ENCODE data around the gene SP1. TPM values are rescaled to one million over a fixed set of nuclear protein-coding genes. Genes with fewer than 3 reads are reported as not detected.

The SP1 gene
- total RNA-seq, 3 donors from 2014 or later (not counting 1 experiment from before 2014, with no cell fraction given), result 84.6 to 96.3 (median 88.5) TPM

DNA sequence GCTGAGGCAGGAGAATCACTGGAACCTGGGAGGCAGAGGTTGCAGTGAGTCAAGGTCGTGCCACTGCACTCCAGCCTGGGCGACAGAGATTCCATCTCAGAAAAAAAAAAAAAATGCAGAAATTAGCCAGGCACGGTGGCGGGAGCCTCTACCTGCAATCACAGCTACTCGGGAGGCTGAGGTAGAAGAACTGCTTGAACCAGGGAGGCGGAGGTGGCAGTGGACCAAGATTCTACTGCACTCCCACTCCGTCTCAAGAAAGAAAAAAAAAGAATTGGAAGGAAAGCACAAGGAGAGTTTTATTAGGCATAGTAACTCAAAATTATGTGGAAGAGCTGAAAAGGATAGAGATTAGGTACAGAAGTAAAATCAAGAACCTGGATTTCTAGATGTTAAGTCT is 22.9 kb downstream of the SP1 start:
- Mint-ChIP-seq H3K9me3 (no peaks in the 10 kb centered on the region), H3K27me3 (ENCODE audit: low read depth in 2 of 2) (no peaks in the 10 kb centered on the region), H3K4me1 (peaks cover 0 to 5% of the 10 kb centered on the region in 2 donors), H3K4me3 (no peak overlapping the region), H3K36me3 (no peaks in the 10 kb centered on the region), H3K27ac (no peak overlapping the region)
- 98% methylated on average over 7 of the region's 7 CpGs for WGBS (ENCODE audit: insufficient coverage)
- Histone ChIP-seq H3K27ac (ENCODE audit: low read length) (no peak overlapping the region), H3K4me1 (ENCODE audit: control insufficient read depth, insufficient read depth, low read length) (no peaks in the 10 kb centered on the region), H3K27me3 (ENCODE audit: control insufficient read depth, insufficient read depth, low read length) (no peaks in the 10 kb centered on the region), H3K4me3 (ENCODE audit: low read length) (no peak overlapping the region), H3K36me3 (ENCODE audit: control insufficient read depth, insufficient read depth, low read length) (peaks cover 4% of the 10 kb centered on the region), H3K9me3 (ENCODE audit: control insufficient read depth, insufficient read depth, low read length) (no peaks in the 10 kb centered on the region)
- no peak for DNase-seq
- TF ChIP-seq, protein P1, sequence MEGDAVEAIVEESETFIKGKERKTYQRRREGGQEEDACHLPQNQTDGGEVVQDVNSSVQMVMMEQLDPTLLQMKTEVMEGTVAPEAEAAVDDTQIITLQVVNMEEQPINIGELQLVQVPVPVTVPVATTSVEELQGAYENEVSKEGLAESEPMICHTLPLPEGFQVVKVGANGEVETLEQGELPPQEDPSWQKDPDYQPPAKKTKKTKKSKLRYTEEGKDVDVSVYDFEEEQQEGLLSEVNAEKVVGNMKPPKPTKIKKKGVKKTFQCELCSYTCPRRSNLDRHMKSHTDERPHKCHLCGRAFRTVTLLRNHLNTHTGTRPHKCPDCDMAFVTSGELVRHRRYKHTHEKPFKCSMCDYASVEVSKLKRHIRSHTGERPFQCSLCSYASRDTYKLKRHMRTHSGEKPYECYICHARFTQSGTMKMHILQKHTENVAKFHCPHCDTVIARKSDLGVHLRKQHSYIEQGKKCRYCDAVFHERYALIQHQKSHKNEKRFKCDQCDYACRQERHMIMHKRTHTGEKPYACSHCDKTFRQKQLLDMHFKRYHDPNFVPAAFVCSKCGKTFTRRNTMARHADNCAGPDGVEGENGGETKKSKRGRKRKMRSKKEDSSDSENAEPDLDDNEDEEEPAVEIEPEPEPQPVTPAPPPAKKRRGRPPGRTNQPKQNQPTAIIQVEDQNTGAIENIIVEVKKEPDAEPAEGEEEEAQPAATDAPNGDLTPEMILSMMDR (IDR thresholded peaks at IDR 0.05), result no peak
- no peak for ATAC-seq
- intact Hi-C loops (cut with micrococcal nuclease), result no loop called here

DNA sequence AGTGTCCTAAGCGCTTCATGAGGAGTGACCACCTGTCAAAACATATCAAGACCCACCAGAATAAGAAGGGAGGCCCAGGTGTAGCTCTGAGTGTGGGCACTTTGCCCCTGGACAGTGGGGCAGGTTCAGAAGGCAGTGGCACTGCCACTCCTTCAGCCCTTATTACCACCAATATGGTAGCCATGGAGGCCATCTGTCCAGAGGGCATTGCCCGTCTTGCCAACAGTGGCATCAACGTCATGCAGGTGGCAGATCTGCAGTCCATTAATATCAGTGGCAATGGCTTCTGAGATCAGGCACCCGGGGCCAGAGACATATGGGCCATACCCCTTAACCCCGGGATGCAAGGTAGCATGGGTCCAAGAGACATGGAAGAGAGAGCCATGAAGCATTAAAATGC is 31.0 kb downstream of the SP1 start:
- peak overlapping the region in 1 of 2 donors; percentile 8 for H3K27ac Mint-ChIP-seq
- peaks cover 6% of the 10 kb centered on the region for H3K36me3 Mint-ChIP-seq

DNA sequence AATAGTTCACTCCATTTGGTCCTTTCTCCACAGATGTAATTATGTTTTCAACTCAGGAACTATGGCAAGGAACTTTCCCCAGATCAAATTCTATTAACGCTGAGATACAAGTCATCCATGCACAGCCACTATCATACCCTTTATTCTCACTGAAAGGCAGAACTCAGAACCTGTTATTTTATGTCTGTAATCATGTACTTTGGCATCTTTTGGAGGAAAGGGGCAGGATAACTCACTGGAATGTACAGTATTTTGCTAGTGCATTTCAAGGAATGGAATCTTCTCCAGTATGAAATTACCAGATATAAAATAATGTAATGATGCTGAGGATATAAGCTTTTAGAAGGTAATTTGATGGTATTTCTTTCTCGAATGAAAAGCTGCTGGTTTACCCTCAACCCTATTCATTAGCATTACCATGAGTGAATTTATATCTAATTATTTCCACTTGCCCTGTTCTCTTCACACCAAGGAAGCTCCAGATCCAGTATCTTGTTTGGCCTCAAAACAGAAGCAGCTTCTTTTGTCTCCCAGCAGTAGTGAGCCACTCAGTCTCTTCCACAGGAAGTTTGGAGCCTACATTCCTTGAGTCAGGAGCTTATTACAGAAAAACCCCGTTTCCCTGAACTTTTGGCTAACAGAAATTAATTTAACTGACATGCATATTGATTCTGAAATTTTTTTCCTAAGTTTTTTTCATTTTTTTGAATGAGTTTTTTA is 33.7 kb downstream of the SP1 start:
- Histone ChIP-seq H3K36me3 (ENCODE audit: control insufficient read depth, insufficient read depth, low read length) (peaks cover 38% of the 10 kb centered on the region), H3K4me1 (ENCODE audit: control insufficient read depth, insufficient read depth, low read length) (peaks cover 12% of the 10 kb centered on the region), H3K27me3 (ENCODE audit: control insufficient read depth, insufficient read depth, low read length) (no peaks in the 10 kb centered on the region), H3K9me3 (ENCODE audit: control insufficient read depth, insufficient read depth, low read length) (no peaks in the 10 kb centered on the region), H3K4me3 (ENCODE audit: low read length) (no peak overlapping the region), H3K27ac (ENCODE audit: low read length) (no peak overlapping the region)
- H3K4me1 Mint-ChIP-seq, result peaks cover 13 to 15% of the 10 kb centered on the region in 2 donors
- ATAC-seq, result no peak
- intact Hi-C loops (cut with micrococcal nuclease), result no loop called here
- TF ChIP-seq, protein P1 (IDR thresholded peaks at IDR 0.05), result no peak
- H3K27ac Mint-ChIP-seq, result peak overlapping the region; percentile 58 to 78
- H3K27me3 Mint-ChIP-seq (ENCODE audit: low read depth in 2 of 2), result no peaks in the 10 kb centered on the region
- no peak overlapping the region for H3K4me3 Mint-ChIP-seq
- H3K36me3 Mint-ChIP-seq, result peaks cover 6% of the 10 kb centered on the region
- WGBS (ENCODE audit: insufficient coverage), result 50% methylated on average over 2 of the region's 3 CpGs
- DNase-seq, result no peak
- H3K9me3 Mint-ChIP-seq, result no peaks in the 10 kb centered on the region

More for the DNA sequence above, 31.0 kb downstream of the SP1 start:
- DNase-seq (no peak), ATAC-seq (no peak)
- intact Hi-C loops (cut with micrococcal nuclease), result no loop called here
- no peaks in the 10 kb centered on the region for H3K27me3 Mint-ChIP-seq (ENCODE audit: low read depth in 2 of 2)
- H3K4me3 Mint-ChIP-seq, result no peak overlapping the region
- 97% methylated on average over 5 of the region's 5 CpGs for WGBS (ENCODE audit: insufficient coverage)
- no peaks in the 10 kb centered on the region for H3K4me1 ChIP-seq (ENCODE audit: control insufficient read depth, insufficient read depth, low read length)
- no peak overlapping the region for H3K27ac ChIP-seq (ENCODE audit: low read length)
- no peak overlapping the region for H3K4me3 ChIP-seq (ENCODE audit: low read length)
- no peaks in the 10 kb centered on the region for H3K27me3 ChIP-seq (ENCODE audit: control insufficient read depth, insufficient read depth, low read length)
- TF ChIP-seq, protein P1 (IDR thresholded peaks at IDR 0.05), result no peak
- no peaks in the 10 kb centered on the region for H3K9me3 Mint-ChIP-seq
- no peaks in the 10 kb centered on the region for H3K9me3 ChIP-seq (ENCODE audit: control insufficient read depth, insufficient read depth, low read length)
- H3K36me3 ChIP-seq (ENCODE audit: control insufficient read depth, insufficient read depth, low read length), result peaks cover 40% of the 10 kb centered on the region
- H3K4me1 Mint-ChIP-seq, result peaks cover 13 to 15% of the 10 kb centered on the region in 2 donors

Measured in natural killer cell (primary cell).